IPS-15b (cell line): ENCODE measurements around the gene NUP88.

Experiments
- H3K27me3 ChIP-seq: one replicate; pipeline ENCODE4 v1.6.1; 2013; ENCODE audit warnings: low read length; ENCODE audit not compliant: control insufficient read depth, insufficient read depth
- H3K36me3 ChIP-seq: one replicate; pipeline ENCODE4 v1.6.1; 2013; ENCODE audit warnings: low read length; ENCODE audit not compliant: control insufficient read depth, insufficient read depth
- H3K4me1 ChIP-seq: one replicate; pipeline ENCODE4 v1.6.1; 2013; ENCODE audit warnings: mild to moderate bottlenecking, low read length; ENCODE audit not compliant: control insufficient read depth, insufficient read depth
- H3K4me3 ChIP-seq: one replicate; pipeline ENCODE4 v1.5.1; 2013; ENCODE audit warnings: low read depth, low read length
- H3K9ac ChIP-seq: one replicate; pipeline ENCODE4 v1.6.1; 2013; ENCODE audit warnings: low read depth, mild to moderate bottlenecking, low read length
- H3K9me3 ChIP-seq: one replicate; pipeline ENCODE4 v1.6.1; 2013; ENCODE audit warnings: mild to moderate bottlenecking, low read length; ENCODE audit not compliant: control insufficient read depth, insufficient read depth

NUP88 gene

GRCh38 chr17:5416901-5417300 is 2.6 kb downstream of the NUP88 start:
- Histone ChIP-seq H3K9me3 (no peaks in the 10 kb centered on the region), H3K27me3 (no peaks in the 10 kb centered on the region), H3K4me1 (peaks cover 2% of the 10 kb centered on the region), H3K4me3 (no peak overlapping the region), H3K9ac (no peak overlapping the region), H3K36me3 (peaks cover 30% of the 10 kb centered on the region)

GRCh38 chr17:5413682-5414081 is 5.8 kb downstream of the NUP88 start:
- Histone ChIP-seq H3K4me1 (peaks cover 2% of the 10 kb centered on the region), H3K4me3 (no peak overlapping the region), H3K27me3 (no peaks in the 10 kb centered on the region), H3K9me3 (no peaks in the 10 kb centered on the region), H3K9ac (no peak overlapping the region), H3K36me3 (peaks cover 30% of the 10 kb centered on the region)

GRCh38 chr17:5410594-5411272 is 8.7 kb downstream of the NUP88 start:
- no peak overlapping the region for H3K9ac ChIP-seq
- H3K9me3 ChIP-seq: no peaks in the 10 kb centered on the region
- no peak overlapping the region for H3K4me3 ChIP-seq
- H3K27me3 ChIP-seq: no peaks in the 10 kb centered on the region
- no peaks in the 10 kb centered on the region for H3K4me1 ChIP-seq
- H3K36me3 ChIP-seq: peaks cover 45% of the 10 kb centered on the region

GRCh38 chr17:5408186-5408585 is 11.3 kb downstream of the NUP88 start:
- Histone ChIP-seq H3K36me3 (peaks cover 49% of the 10 kb centered on the region), H3K4me1 (no peaks in the 10 kb centered on the region)

GRCh38 chr17:5405400-5405799 is 14.1 kb downstream of the NUP88 start:
- H3K4me3 ChIP-seq: no peak overlapping the region
- H3K27me3 ChIP-seq: no peaks in the 10 kb centered on the region
- no peaks in the 10 kb centered on the region for H3K4me1 ChIP-seq
- no peak overlapping the region for H3K9ac ChIP-seq
- H3K36me3 ChIP-seq: peaks cover 45% of the 10 kb centered on the region
- no peaks in the 10 kb centered on the region for H3K9me3 ChIP-seq

More at GRCh38 chr17:5408186-5408585, 11.3 kb downstream of the NUP88 start:
- H3K9ac ChIP-seq: no peak overlapping the region
- H3K9me3 ChIP-seq: no peaks in the 10 kb centered on the region
- no peak overlapping the region for H3K4me3 ChIP-seq
- no peaks in the 10 kb centered on the region for H3K27me3 ChIP-seq

GRCh38 chr17:5399767-5400166 is 19.7 kb downstream of the NUP88 start:
- peaks cover 27% of the 10 kb centered on the region for H3K36me3 ChIP-seq
- no peak overlapping the region for H3K4me3 ChIP-seq
- H3K27me3 ChIP-seq: no peaks in the 10 kb centered on the region
- no peaks in the 10 kb centered on the region for H3K4me1 ChIP-seq
- no peaks in the 10 kb centered on the region for H3K9me3 ChIP-seq
- H3K9ac ChIP-seq: no peak overlapping the region

- H3K4me3 ChIP-seq: no peak overlapping the region
- H3K27me3 ChIP-seq: no peaks in the 10 kb centered on the region
- no peaks in the 10 kb centered on the region for H3K9me3 ChIP-seq
- no peaks in the 10 kb centered on the region for H3K4me1 ChIP-seq
- peaks cover 27% of the 10 kb centered on the region for H3K36me3 ChIP-seq
- no peak overlapping the region for H3K9ac ChIP-seq
Measured at GRCh38 chr17:5396612-5397011, 22.9 kb downstream of the NUP88 start.

- Histone ChIP-seq H3K27me3 (no peaks in the 10 kb centered on the region), H3K9ac (no peak overlapping the region), H3K36me3 (peaks cover 36% of the 10 kb centered on the region)
Measured at GRCh38 chr17:5391678-5392077, 27.8 kb downstream of the NUP88 start.

GRCh38 chr17:5381542-5381941 is 37.9 kb downstream of the NUP88 start:
- Histone ChIP-seq H3K27me3 (no peaks in the 10 kb centered on the region), H3K4me1 (no peaks in the 10 kb centered on the region), H3K9ac (no peak overlapping the region), H3K36me3 (peaks cover 38% of the 10 kb centered on the region), H3K9me3 (no peaks in the 10 kb centered on the region), H3K4me3 (no peak overlapping the region)

More at GRCh38 chr17:5391678-5392077, 27.8 kb downstream of the NUP88 start:
- Histone ChIP-seq H3K9me3 (no peaks in the 10 kb centered on the region), H3K4me3 (no peak overlapping the region), H3K4me1 (no peaks in the 10 kb centered on the region)

GRCh38 chr17:5380491-5381135 is 38.8 kb downstream of the NUP88 start:
- no peaks in the 10 kb centered on the region for H3K27me3 ChIP-seq
- no peaks in the 10 kb centered on the region for H3K4me1 ChIP-seq
- H3K9me3 ChIP-seq: no peaks in the 10 kb centered on the region
- H3K36me3 ChIP-seq: peaks cover 35% of the 10 kb centered on the region
- H3K9ac ChIP-seq: no peak overlapping the region
- H3K4me3 ChIP-seq: no peak overlapping the region

- no peak overlapping the region for H3K4me3 ChIP-seq
- H3K27me3 ChIP-seq: no peaks in the 10 kb centered on the region
- H3K9ac ChIP-seq: no peak overlapping the region
- H3K36me3 ChIP-seq: peaks cover 34% of the 10 kb centered on the region
- no peaks in the 10 kb centered on the region for H3K9me3 ChIP-seq
- H3K4me1 ChIP-seq: no peaks in the 10 kb centered on the region
Measured at GRCh38 chr17:5379351-5380107, 39.9 kb downstream of the NUP88 start.
